Neural crest cell (in vitro differentiated cells): Measurements from ENCODE around the gene RMND5B. TPM values are rescaled to one million over a fixed set of nuclear protein-coding genes. Genes with fewer than 3 reads are reported as not detected.

Source experiments
- DNase-seq: peaks from one replicate; pipeline ENCODE4 v3.0.0; 2021; ENCODE audit warnings: low read depth, mixed read lengths, low spot score
- H3K27ac Mint-ChIP-seq: one replicate; pipeline ENCODE4 v1.8.0; 2021; ENCODE audit warnings: mild to moderate bottlenecking, mixed read lengths; ENCODE audit not compliant: unreplicated experiment
- H3K27me3 Mint-ChIP-seq: 2 replicates; pipeline ENCODE4 v1.8.0; 2021; ENCODE audit warnings: low read depth, mild to moderate bottlenecking, mixed read lengths
- H3K36me3 Mint-ChIP-seq: 2 replicates; pipeline ENCODE4 v1.8.0; 2021; ENCODE audit warnings: low read depth, mild to moderate bottlenecking, mixed read lengths
- H3K4me1 Mint-ChIP-seq: 2 replicates; pipeline ENCODE4 v1.8.0; 2021; ENCODE audit warnings: mixed read lengths
- H3K4me3 Mint-ChIP-seq: one replicate; pipeline ENCODE4 v1.8.0; 2021; ENCODE audit warnings: mild to moderate bottlenecking, mixed read lengths
- H3K9me3 Mint-ChIP-seq: 2 replicates; pipeline ENCODE4 v1.8.0; 2021; ENCODE audit warnings: mixed read lengths
- CTCF ChIP-seq: fragments of 200-600 bp; sonication (generic); conservative IDR thresholded peaks from 2 replicates; pipeline ENCODE4 v1.5.0; 2021; ENCODE audit warnings: antibody characterized with exemption, mild to moderate bottlenecking
- total RNA-seq: library from RNA; stranded (reverse); gene quantifications from 2 replicates; pipeline ENCODE4 v1.2.1, GENCODE V29; 2021

The RMND5B gene
- total RNA-seq, 1 donor from 2014 or later, result 43.5 TPM

- Mint-ChIP-seq H3K27me3 (no peaks in the 10 kb centered on the region), H3K36me3 (no peaks in the 10 kb centered on the region), H3K9me3 (no peaks in the 10 kb centered on the region), H3K27ac (no peak overlapping the region), H3K4me1 (no peaks in the 10 kb centered on the region), H3K4me3 (no peak overlapping the region)
- no peak for DNase-seq
- no peak for TF ChIP-seq CTCF
Measured at GRCh38 chr5:178170455-178170854, 39.6 kb downstream of the RMND5B start.

- TF ChIP-seq CTCF, result no peak
- H3K4me1 Mint-ChIP-seq, result no peaks in the 10 kb centered on the region
- no peaks in the 10 kb centered on the region for H3K36me3 Mint-ChIP-seq
- no peak for DNase-seq
- no peaks in the 10 kb centered on the region for H3K9me3 Mint-ChIP-seq
- no peak overlapping the region for H3K27ac Mint-ChIP-seq
- H3K27me3 Mint-ChIP-seq, result peaks cover 2% of the 10 kb centered on the region
- no peak overlapping the region for H3K4me3 Mint-ChIP-seq
Measured at GRCh38 chr5:178174456-178174855, 43.6 kb downstream of the RMND5B start.

GRCh38 chr5:178176791-178177190 is 46.0 kb downstream of the RMND5B start:
- Mint-ChIP-seq H3K27ac (no peak overlapping the region), H3K36me3 (no peaks in the 10 kb centered on the region), H3K4me1 (no peaks in the 10 kb centered on the region), H3K27me3 (peaks cover 9% of the 10 kb centered on the region), H3K9me3 (peaks cover 2% of the 10 kb centered on the region), H3K4me3 (no peak overlapping the region)
- no peak for TF ChIP-seq CTCF
- no peak for DNase-seq

- H3K36me3 Mint-ChIP-seq, result no peaks in the 10 kb centered on the region
- no peak for TF ChIP-seq CTCF
- no peak for DNase-seq
- H3K27ac Mint-ChIP-seq, result no peak overlapping the region
- no peak overlapping the region for H3K4me3 Mint-ChIP-seq
- H3K27me3 Mint-ChIP-seq, result peaks cover 12% of the 10 kb centered on the region
- peaks cover 2% of the 10 kb centered on the region for H3K9me3 Mint-ChIP-seq
- H3K4me1 Mint-ChIP-seq, result no peaks in the 10 kb centered on the region
Measured at GRCh38 chr5:178177569-178177968, 46.8 kb downstream of the RMND5B start.

GRCh38 chr5:178180141-178180863 is 49.5 kb downstream of the RMND5B start:
- no peak for TF ChIP-seq CTCF

More at GRCh38 chr5:178180141-178180863, 49.5 kb downstream of the RMND5B start:
- Mint-ChIP-seq H3K36me3 (no peaks in the 10 kb centered on the region), H3K4me1 (no peaks in the 10 kb centered on the region), H3K27me3 (peaks cover 12% of the 10 kb centered on the region), H3K9me3 (peaks cover 2% of the 10 kb centered on the region), H3K4me3 (no peak overlapping the region), H3K27ac (no peak overlapping the region)
- no peak for DNase-seq
